HEK293 (cell line): ENCODE results near the gene CNIH3.

Experiments used
- CTCF ChIA-PET: fragments of 350-600 bp; formaldehyde crosslinking; extraction: SDS; loops from one replicate; lab custom pipeline; 2021; ENCODE audit warnings: antibody characterized with exemption; lab: Yijun Ruan, JAX
- POLR2A ChIA-PET: fragments of 300-600 bp; formaldehyde crosslinking; extraction: SDS; loops from one replicate; lab custom pipeline; 2020; ENCODE audit warnings: antibody characterized with exemption, inconsistent platforms; lab: Yijun Ruan, JAX
- H3K27ac ChIP-seq: fragments of 200-500 bp; sonication (Bioruptor generic); 2 replicates; pipeline ENCODE4 v1.5.1; 2014; ENCODE audit warnings: low read depth, low read length, control low read depth, inconsistent platforms; ENCODE audit errors: extremely low read depth
- H3K36me3 ChIP-seq, 2 experiments: fragments of 200-500 bp in 1 of 2; sonication (Bioruptor generic) in 1 of 2; 1 replicate in 1 of 2; 2 replicates in 1 of 2; pipeline ENCODE4 v1.5.1; 2014 to 2017; ENCODE audit warnings: inconsistent platforms in 2 of 2, low read length in 2 of 2; ENCODE audit not compliant: control insufficient read depth in 2 of 2, insufficient read depth in 1 of 2
- H3K4me1 ChIP-seq: fragments of 200-500 bp; sonication (Bioruptor generic); 2 replicates; pipeline ENCODE4 v1.5.1; 2014; ENCODE audit warnings: mild to moderate bottlenecking, low read length, inconsistent platforms; ENCODE audit not compliant: control insufficient read depth, insufficient read depth
- H3K4me3 ChIP-seq: 2 replicates; pipeline ENCODE4 v1.5.1; 2011; ENCODE audit warnings: low read depth, mild to moderate bottlenecking, control low read depth, low read length, moderate library complexity
- H3K9me3 ChIP-seq: fragments of 200-500 bp; sonication (Bioruptor generic); 2 replicates; pipeline ENCODE4 v1.5.1; 2014; ENCODE audit warnings: low read depth, low read length, inconsistent platforms; ENCODE audit not compliant: control insufficient read depth, insufficient read depth
- BCL11B ChIP-seq: fragments of 450-650 bp; formaldehyde crosslinking; IDR thresholded peaks from 2 replicates; pipeline ENCODE4 v1.5.1; 2016; ENCODE audit warnings: low read depth, missing biosample characterization, missing genetic modification characterization
- FEZF1 ChIP-seq: fragments of 450-650 bp; formaldehyde crosslinking; IDR thresholded peaks from 2 replicates; pipeline ENCODE4 v1.5.1; 2016; ENCODE audit warnings: missing biosample characterization, missing genetic modification characterization
- GLIS2 ChIP-seq: fragments of 450-650 bp; formaldehyde crosslinking; IDR thresholded peaks from 2 replicates; pipeline ENCODE4 v1.5.1; 2016; ENCODE audit warnings: missing biosample characterization, missing genetic modification characterization
- IKZF3 ChIP-seq: fragments of 450-650 bp; IDR thresholded peaks from 2 replicates; pipeline ENCODE4 v1.5.0; 2018; ENCODE audit warnings: missing biosample characterization, mild to moderate bottlenecking, missing genetic modification characterization, moderate library complexity
- KLF9 ChIP-seq: fragments of 450-650 bp; formaldehyde crosslinking; IDR thresholded peaks from 2 replicates; pipeline ENCODE4 v1.5.1; 2016; ENCODE audit warnings: missing biosample characterization, missing genetic modification characterization, low read depth
- MEIS1 ChIP-seq: sonication (generic); formaldehyde crosslinking; IDR thresholded peaks from 2 replicates; pipeline ENCODE4 v1.8.1; 2022; ENCODE audit warnings: missing genetic modification reagents, mild to moderate bottlenecking, borderline replicate concordance
- OSR2 ChIP-seq: fragments of 450-650 bp; formaldehyde crosslinking; IDR thresholded peaks from 2 replicates; pipeline ENCODE4 v1.5.1; 2016; ENCODE audit warnings: missing biosample characterization, missing genetic modification characterization
- SP7 ChIP-seq: fragments of 450-650 bp; formaldehyde crosslinking; IDR thresholded peaks from 2 replicates; pipeline ENCODE4 v1.5.1; 2016; ENCODE audit warnings: missing biosample characterization, missing genetic modification characterization
- TCF7L2 ChIP-seq: IDR thresholded peaks from 2 replicates; pipeline ENCODE4 v1.6.1; 2011; ENCODE audit warnings: low read depth, mild to moderate bottlenecking, inconsistent platforms, low read length, moderate library complexity, borderline replicate concordance
- WT1 ChIP-seq: fragments of 450-650 bp; formaldehyde crosslinking; IDR thresholded peaks from 2 replicates; pipeline ENCODE4 v1.5.1; 2016; ENCODE audit warnings: missing biosample characterization, missing genetic modification characterization
- ZFHX2 ChIP-seq: fragments of 450-650 bp; formaldehyde crosslinking; conservative IDR thresholded peaks from 2 replicates; pipeline ENCODE4 v1.5.1; 2016; ENCODE audit warnings: missing biosample characterization, missing genetic modification characterization
- ZIC2 ChIP-seq: fragments of 450-650 bp; formaldehyde crosslinking; IDR thresholded peaks from 2 replicates; pipeline ENCODE4 v1.5.1; 2016; ENCODE audit warnings: missing biosample characterization, missing genetic modification characterization
- ZNF155 ChIP-seq: fragments of 450-650 bp; formaldehyde crosslinking; IDR thresholded peaks from 2 replicates; pipeline ENCODE4 v1.5.1; 2016; ENCODE audit warnings: missing biosample characterization, missing genetic modification characterization
- ZNF157 ChIP-seq: fragments of 450-650 bp; formaldehyde crosslinking; IDR thresholded peaks from 2 replicates; pipeline ENCODE4 v1.5.1; 2016; ENCODE audit warnings: missing biosample characterization, missing genetic modification characterization
- ZNF18 ChIP-seq: fragments of 450-650 bp; formaldehyde crosslinking; IDR thresholded peaks from 2 replicates; pipeline ENCODE4 v1.5.1; 2016; ENCODE audit warnings: missing biosample characterization, missing genetic modification characterization
- ZNF2 ChIP-seq: fragments of 450-650 bp; formaldehyde crosslinking; IDR thresholded peaks from 2 replicates; pipeline ENCODE4 v1.5.1; 2016; ENCODE audit warnings: missing biosample characterization, missing genetic modification characterization
- ZNF416 ChIP-seq: fragments of 450-650 bp; formaldehyde crosslinking; IDR thresholded peaks from 2 replicates; pipeline ENCODE4 v1.5.1; 2016; ENCODE audit warnings: missing biosample characterization, missing genetic modification characterization
- ZNF426 ChIP-seq: fragments of 450-650 bp; formaldehyde crosslinking; IDR thresholded peaks from 2 replicates; pipeline ENCODE4 v1.5.1; 2017; ENCODE audit warnings: missing biosample characterization, missing genetic modification characterization, mild to moderate bottlenecking, inconsistent platforms, moderate library complexity
- ZNF48 ChIP-seq: fragments of 450-650 bp; formaldehyde crosslinking; IDR thresholded peaks from 2 replicates; pipeline ENCODE4 v1.5.1; 2016; ENCODE audit warnings: missing biosample characterization, missing genetic modification characterization
- ZNF626 ChIP-seq: fragments of 450-650 bp; sonication (Bioruptor Pico); formaldehyde crosslinking; IDR thresholded peaks from 2 replicates; pipeline ENCODE4 v1.5.1; 2018; ENCODE audit warnings: missing biosample characterization, missing genetic modification characterization, inconsistent platforms
- ZNF670 ChIP-seq: fragments of 450-650 bp; formaldehyde crosslinking; IDR thresholded peaks from 2 replicates; pipeline ENCODE4 v1.5.1; 2016; ENCODE audit warnings: missing biosample characterization, missing genetic modification characterization, low read depth
- ZNF776 ChIP-seq: fragments of 450-650 bp; formaldehyde crosslinking; IDR thresholded peaks from 2 replicates; pipeline ENCODE4 v1.5.0; 2017; ENCODE audit warnings: missing biosample characterization, missing genetic modification characterization, borderline replicate concordance
- ZSCAN16 ChIP-seq: fragments of 450-650 bp; formaldehyde crosslinking; IDR thresholded peaks from 2 replicates; pipeline ENCODE4 v1.5.1; 2016; ENCODE audit warnings: missing biosample characterization, missing genetic modification characterization
- TF ChIP-seq, protein P1 (sequence below): fragments of 450-650 bp; formaldehyde crosslinking; IDR thresholded peaks from 2 replicates; pipeline ENCODE4 v1.5.1; 2016; ENCODE audit warnings: missing biosample characterization, missing genetic modification characterization
- TF ChIP-seq, protein P2 (sequence below): sonication (generic); formaldehyde crosslinking; IDR thresholded peaks from 2 replicates; pipeline ENCODE4 v1.8.1; 2022; ENCODE audit warnings: mild to moderate bottlenecking, moderate library complexity, missing genetic modification reagents

Gene CNIH3

DNA sequence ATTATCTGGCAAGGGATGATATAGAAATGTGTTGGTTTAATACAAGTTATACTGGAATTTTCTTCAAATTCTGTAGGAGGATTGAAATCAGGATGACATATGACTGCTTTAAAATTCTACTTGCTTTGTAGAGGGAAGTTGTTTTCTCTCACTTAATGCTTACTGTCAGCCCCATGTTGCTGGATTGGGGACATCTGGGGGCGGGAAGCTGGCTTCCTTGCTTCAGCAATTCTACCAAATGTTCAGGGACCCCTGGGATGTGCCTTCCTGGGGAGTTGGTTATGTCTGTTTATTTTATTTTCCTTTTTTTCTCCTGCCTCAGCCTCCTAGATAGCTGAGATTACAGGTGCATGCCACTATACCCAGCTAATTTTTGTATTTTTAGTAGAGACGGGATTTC is 63.5 kb downstream of the CNIH3 start:
- Histone ChIP-seq H3K9me3 (no peaks in the 10 kb centered on the region), H3K36me3 (no peaks in the 10 kb centered on the region), H3K27ac (no peak overlapping the region), H3K4me3 (no peak overlapping the region), H3K4me1 (peaks cover 6% of the 10 kb centered on the region)
- TF ChIP-seq ZFHX2 (tag by site-specific recombination) = 0 out of 2 replicates have a peak, but pooled peaks have one; percentile 6
- TF ChIP-seq ZIC2 = peak; percentile 44; the same call in 1 of the 2 replicates
- TF ChIP-seq BCL11B (tag by site-specific recombination) = no peak
- POLR2A ChIA-PET = no interaction called here
- CTCF ChIA-PET = interaction anchor here (0.7 to 3.3 kb wide), 5 partner anchors 10 to 172 kb away, joined by 3 to 14 read pairs (median 4); no protein-coding TSS in a partner anchor

DNA sequence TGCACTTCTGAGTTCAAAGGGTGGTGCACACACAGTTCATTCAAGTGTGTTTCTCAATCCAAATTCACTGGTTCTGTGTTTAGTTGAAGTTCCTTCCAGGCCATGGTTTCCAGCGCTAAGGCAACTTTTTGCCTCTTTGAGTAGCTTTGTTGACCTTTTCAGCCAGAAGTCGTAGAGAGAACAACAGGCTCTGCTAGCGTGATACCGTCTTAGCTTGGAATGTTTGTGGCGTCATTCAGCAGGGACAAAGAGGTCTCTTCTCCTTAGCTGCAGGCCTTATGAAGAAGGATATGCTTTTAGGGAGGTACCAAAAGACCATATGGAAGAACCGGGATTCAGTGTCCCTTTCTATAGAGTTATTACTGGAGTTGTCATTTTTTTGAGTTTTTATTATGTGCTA is 65.7 kb downstream of the CNIH3 start:
- no peak for TF ChIP-seq ZNF776 (tag by site-specific recombination)
- TF ChIP-seq ZNF416 (tag by site-specific recombination) = no peak
- TF ChIP-seq GLIS2 (tag by site-specific recombination) = no peak
- no peak for TF ChIP-seq ZNF626
- no peak for TF ChIP-seq IKZF3 (tag by site-specific recombination)
- no peak for TF ChIP-seq ZNF670
- no peak overlapping the region for H3K4me3 ChIP-seq
- H3K36me3 ChIP-seq = no peaks in the 10 kb centered on the region
- no peaks in the 10 kb centered on the region for H3K9me3 ChIP-seq
- peaks cover 10% of the 10 kb centered on the region for H3K4me1 ChIP-seq
- ChIA-PET CTCF (interaction anchor here (0.6 to 2.8 kb wide), 3 partner anchors 168 to 840 kb away, joined by 3 to 13 read pairs (median 4); no protein-coding TSS in a partner anchor), POLR2A (no interaction called here)
- no peak overlapping the region for H3K27ac ChIP-seq

GRCh38 chr1:224683936-224684335 is 67.8 kb downstream of the CNIH3 start:
- POLR2A ChIA-PET = no interaction called here
- Histone ChIP-seq H3K9me3 (no peaks in the 10 kb centered on the region), H3K4me3 (no peak overlapping the region), H3K27ac (no peak overlapping the region), H3K36me3 (no peaks in the 10 kb centered on the region), H3K4me1 (peaks cover 10% of the 10 kb centered on the region)
- TF ChIP-seq, protein P1, sequence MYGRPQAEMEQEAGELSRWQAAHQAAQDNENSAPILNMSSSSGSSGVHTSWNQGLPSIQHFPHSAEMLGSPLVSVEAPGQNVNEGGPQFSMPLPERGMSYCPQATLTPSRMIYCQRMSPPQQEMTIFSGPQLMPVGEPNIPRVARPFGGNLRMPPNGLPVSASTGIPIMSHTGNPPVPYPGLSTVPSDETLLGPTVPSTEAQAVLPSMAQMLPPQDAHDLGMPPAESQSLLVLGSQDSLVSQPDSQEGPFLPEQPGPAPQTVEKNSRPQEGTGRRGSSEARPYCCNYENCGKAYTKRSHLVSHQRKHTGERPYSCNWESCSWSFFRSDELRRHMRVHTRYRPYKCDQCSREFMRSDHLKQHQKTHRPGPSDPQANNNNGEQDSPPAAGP (tag by site-specific recombination) = 0 out of 2 replicates have a peak, but pooled peaks have one; percentile 18
- TF ChIP-seq ZSCAN16 = no peak
- TF ChIP-seq WT1 (tag by site-specific recombination) = peak; percentile 89
- TF ChIP-seq, protein P2, sequence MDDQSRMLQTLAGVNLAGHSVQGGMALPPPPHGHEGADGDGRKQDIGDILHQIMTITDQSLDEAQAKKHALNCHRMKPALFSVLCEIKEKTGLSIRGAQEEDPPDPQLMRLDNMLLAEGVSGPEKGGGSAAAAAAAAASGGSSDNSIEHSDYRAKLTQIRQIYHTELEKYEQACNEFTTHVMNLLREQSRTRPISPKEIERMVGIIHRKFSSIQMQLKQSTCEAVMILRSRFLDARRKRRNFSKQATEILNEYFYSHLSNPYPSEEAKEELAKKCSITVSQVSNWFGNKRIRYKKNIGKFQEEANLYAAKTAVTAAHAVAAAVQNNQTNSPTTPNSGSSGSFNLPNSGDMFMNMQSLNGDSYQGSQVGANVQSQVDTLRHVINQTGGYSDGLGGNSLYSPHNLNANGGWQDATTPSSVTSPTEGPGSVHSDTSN = 0 out of 2 replicates have a peak, but pooled peaks have one; percentile 27
- CTCF ChIA-PET = interaction anchor here (0.7 to 2.8 kb wide), 4 partner anchors 39 to 239 kb away, joined by 3 to 13 read pairs (median 3); no protein-coding TSS in a partner anchor

- Histone ChIP-seq H3K27ac (no peak overlapping the region), H3K36me3 (no peaks in the 10 kb centered on the region), H3K9me3 (no peaks in the 10 kb centered on the region), H3K4me3 (no peak overlapping the region), H3K4me1 (peaks cover 10% of the 10 kb centered on the region)
- ChIA-PET CTCF (interaction anchor here (0.9 to 1.0 kb wide), 2 partner anchors 69 to 167 kb away, joined by 4 read pairs; partner anchors contain the start of gene CNIH3), POLR2A (interaction anchor here (0.8 kb wide), 1 partner anchor 202 kb away, joined by 4 read pairs; no protein-coding TSS in a partner anchor)
- peak; percentile 55 for TF ChIP-seq FEZF1 (tag by site-specific recombination)
- TF ChIP-seq KLF9 (tag by site-specific recombination) = no peak
- peak; percentile 76 for TF ChIP-seq ZIC2
- TF ChIP-seq SP7 = peak; percentile 60
- 0 out of 2 replicates have a peak, but pooled peaks have one; percentile 20 for TF ChIP-seq IKZF3 (tag by site-specific recombination)
- TF ChIP-seq ZNF155 (tag by site-specific recombination) = no peak
- peak; percentile 32; the same call in 1 of the 2 replicates for TF ChIP-seq TCF7L2
- TF ChIP-seq ZNF157 = no peak
- TF ChIP-seq ZNF18 (tag by site-specific recombination) = no peak
- 0 out of 2 replicates have a peak, but pooled peaks have one; percentile 58 for TF ChIP-seq MEIS1 (CRISPR knock-in tag)
- no peak for TF ChIP-seq ZNF48 (tag by site-specific recombination)
- no peak for TF ChIP-seq ZNF426
- TF ChIP-seq ZNF2 (tag by site-specific recombination) = no peak
- TF ChIP-seq OSR2 = 0 out of 2 replicates have a peak, but pooled peaks have one; percentile 37
These were observed 68.9 kb downstream of the CNIH3 start for GRCh38 chr1:224684979-224685425.
